GM10847 (cell line): Measurements from ENCODE around the gene CASS4.

Experiments used
- POLR2A ChIP-seq: IDR thresholded peaks from 2 replicates; pipeline ENCODE4 v1.6.1; 2011; ENCODE audit not compliant: insufficient read length; ENCODE audit errors: extremely low read depth

Gene CASS4, protein sequence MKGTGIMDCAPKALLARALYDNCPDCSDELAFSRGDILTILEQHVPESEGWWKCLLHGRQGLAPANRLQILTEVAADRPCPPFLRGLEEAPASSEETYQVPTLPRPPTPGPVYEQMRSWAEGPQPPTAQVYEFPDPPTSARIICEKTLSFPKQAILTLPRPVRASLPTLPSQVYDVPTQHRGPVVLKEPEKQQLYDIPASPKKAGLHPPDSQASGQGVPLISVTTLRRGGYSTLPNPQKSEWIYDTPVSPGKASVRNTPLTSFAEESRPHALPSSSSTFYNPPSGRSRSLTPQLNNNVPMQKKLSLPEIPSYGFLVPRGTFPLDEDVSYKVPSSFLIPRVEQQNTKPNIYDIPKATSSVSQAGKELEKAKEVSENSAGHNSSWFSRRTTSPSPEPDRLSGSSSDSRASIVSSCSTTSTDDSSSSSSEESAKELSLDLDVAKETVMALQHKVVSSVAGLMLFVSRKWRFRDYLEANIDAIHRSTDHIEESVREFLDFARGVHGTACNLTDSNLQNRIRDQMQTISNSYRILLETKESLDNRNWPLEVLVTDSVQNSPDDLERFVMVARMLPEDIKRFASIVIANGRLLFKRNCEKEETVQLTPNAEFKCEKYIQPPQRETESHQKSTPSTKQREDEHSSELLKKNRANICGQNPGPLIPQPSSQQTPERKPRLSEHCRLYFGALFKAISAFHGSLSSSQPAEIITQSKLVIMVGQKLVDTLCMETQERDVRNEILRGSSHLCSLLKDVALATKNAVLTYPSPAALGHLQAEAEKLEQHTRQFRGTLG

DNA sequence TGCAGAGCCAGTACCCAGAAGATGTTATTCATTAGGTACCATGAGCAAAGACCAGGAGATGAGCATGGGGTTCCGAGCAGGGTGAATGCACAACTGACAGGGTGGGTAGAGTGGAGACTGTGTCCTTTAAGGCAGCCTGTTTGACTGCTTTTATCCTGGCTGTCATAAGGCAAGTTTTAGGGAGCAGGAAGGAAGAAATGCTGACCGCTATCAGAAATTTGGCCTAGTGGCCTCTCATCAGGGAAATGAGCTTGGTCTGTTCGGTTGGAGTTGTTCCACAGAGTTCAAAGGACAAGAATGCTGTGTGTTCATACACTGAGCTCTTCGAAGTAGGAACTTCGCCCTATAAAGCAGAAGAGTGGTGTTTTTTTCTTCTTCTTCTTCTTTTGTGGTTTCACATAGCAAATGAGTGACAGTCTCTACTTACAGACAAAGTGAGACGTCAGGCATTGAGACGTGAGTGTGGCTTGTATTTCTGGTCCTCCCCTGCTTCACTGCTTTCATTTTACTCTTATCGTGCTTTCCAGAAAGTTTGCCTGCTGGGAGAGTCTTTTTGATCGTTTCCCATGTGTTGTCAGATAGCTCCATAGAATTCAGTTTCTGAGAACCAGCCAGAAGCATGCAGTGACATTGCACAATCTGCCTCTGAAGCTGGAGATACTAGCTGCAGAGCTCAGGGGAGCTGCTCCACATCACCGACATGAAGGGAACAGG lies at the start of gene CASS4:
TSS of gene CASS4 (plus strand) at position 502 of the 714 bp plus-strand sequence. CDS start at position 701, 199 bp downstream.
- no peak for TF ChIP-seq POLR2A

DNA sequence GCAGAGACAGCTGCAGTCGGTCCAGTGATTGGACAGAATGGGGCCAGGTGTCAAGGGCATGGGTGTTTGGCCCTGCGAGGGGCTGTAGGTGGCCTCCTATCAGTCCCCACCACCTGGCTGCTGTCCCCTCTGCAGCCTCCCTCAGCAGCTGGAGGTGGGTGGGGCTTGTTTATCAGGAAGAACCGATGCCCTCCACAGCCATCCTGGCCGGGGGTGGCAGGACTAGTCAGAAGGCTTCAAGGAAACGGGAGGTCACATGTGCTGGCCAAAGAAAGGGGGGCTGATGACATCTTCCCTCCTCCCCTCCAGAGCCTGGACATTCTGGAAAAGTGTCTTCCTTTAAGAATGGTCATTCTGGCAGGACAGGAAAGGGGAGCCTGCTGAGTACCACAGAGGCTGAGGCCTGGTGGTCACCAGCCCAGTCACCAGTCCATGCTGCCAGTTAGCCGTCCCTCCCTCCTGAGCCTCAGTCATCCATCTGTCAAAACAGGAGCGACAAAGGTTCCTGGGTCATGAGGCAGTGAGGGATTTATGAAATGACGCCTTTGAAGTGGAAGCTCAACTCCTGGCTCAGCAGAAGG lies 49.1 kb upstream of the CASS4 start:
- TF ChIP-seq POLR2A: no peak

DNA sequence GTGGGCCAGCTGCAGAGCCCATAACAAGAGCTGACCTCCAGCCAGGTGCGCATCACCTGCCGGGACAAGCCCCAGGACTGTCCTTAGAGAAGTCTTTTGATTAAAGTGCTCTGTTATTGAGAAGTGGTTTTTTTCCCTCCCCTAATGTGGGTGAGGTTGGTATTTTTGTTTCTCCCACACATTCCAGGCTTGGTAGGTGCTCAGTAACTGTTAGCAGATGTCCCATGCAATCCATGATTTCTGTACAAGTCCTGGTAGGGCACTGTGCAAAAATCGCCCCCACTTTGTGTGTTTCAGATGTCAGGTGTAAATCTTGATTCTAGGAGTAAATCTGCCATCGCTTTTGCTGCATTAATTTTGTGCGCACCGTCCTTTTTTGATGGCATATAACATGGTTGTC lies 48.6 kb upstream of the CASS4 start:
- no peak for TF ChIP-seq POLR2A

DNA sequence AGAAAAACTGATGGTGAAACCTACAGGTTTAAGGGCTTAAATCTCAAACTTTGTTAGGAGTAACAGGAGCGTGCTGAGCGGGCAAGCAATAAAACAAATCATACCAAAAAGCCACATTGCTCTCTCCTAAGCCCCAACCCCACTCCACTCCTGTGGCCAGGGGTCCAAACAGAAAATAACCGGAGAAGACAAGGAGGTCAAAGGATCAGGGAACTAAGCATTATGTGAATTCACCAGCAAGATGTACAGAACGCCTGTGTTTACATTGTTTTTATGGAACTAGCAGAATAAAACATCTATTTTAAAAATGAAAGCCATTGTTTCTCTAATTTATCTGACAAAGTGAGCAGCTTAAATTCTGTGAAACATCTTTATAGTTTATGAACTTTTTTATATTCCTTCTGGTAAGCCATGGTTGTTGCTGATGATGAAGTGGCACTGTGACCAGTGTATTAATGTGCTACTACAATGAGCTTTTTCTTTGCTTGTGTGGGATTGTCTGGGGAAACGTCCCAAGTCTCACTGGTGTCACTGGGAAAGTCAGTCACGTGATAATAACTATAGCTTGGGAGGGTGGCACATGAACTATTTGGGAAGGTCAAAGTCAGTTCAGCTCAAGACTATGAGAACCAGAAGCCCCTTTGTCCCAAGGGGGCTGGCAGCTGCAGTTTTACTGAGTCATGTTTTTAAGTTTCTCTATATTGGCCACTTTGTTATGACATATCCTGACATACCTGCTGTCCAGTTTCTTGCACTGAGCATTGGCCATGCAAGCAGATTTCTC lies 43.5 kb upstream of the CASS4 start:
- TF ChIP-seq POLR2A: no peak

DNA sequence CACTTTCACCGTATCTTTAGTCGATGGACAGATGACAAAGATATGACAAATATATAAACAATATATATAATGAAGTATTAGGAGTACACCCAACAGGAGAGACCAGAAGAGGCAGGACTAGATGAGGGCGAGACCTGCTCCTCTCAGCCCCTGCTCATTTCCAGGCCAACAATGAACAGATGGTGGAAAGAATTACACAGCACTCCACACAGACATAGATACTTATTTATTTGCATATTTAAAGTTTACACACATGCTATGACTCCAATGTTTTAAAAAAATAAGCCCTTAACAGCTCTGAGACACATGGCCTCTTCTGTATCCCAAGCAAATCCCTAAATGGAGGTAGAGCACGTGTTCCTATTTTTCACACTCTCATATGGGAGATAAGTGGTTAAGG lies 42.9 kb upstream of the CASS4 start:
- no peak for TF ChIP-seq POLR2A

DNA sequence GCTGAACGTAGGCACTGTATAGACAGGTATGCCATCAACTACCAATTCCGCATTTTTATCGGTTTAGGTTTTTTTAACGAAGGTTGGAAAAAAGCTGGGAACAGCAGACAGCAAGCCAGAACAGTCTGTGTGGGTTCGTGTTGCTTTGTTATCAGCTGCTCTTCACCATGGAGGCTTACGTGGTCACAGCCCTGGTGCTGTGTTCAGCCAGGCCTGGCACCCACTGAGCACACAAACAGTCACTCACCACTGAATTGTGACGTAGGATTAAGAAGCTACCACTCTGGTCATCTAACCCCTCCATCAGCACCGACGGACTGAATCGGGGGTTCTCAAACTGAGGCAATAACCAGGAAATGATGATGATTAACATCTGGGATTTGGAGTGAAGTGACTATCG lies 40.1 kb upstream of the CASS4 start:
- TF ChIP-seq POLR2A: no peak

DNA sequence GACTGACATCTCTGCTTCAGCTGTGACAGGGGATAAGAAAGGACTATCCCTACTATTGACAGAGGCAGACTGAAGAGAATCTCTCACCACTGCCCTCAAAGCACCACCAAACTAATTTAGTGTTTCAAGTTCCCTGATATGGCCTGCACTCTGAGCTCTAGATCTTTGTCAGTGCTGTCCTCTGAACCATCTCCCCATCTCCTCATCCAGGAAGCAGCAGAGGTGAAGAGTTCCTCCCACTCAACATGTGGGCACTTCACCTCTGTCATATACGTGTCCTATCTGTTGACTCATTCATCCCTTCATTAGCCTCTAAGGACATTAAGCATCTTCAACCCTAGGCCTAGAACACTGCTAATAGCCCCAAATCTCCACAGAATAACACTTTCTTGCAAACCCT lies 39.2 kb upstream of the CASS4 start:
- no peak for TF ChIP-seq POLR2A

DNA sequence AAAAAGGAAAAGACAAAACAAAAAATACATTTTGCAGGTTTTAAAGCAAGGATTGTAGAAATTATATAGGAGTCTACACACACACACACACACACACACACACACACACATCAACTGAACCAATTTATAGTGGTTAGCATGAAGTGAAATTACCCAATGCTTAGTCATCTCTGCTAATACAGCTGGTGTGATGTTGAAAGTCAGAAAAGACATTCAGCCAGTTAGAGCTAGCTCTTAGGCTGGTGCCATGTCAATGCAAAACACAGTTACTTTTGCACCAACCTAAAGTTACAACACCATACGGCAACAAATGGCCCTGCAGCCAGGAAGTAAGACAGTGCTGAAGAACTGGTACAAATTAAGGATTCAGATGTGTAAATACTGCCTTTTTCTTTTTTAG lies 38.1 kb upstream of the CASS4 start:
- TF ChIP-seq POLR2A: no peak

DNA sequence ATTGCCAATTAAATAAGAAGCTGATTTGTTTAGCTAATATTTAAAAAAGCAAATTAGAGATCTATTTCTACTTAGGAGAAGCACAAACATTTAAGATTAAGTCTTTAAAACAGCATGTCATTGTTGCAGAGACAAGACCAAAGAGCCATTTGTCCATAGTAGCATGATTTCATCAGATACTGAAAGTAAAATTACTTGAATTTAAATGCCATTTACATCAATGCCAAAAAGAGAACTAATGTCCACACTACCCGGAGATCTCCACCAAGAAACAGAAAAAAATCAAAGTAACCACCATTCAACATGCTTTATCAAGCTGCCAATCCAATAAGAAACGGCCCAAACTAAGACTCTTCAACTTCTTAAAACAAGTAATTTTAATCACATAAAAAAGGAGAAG lies 35.7 kb upstream of the CASS4 start:
- TF ChIP-seq POLR2A: no peak

DNA sequence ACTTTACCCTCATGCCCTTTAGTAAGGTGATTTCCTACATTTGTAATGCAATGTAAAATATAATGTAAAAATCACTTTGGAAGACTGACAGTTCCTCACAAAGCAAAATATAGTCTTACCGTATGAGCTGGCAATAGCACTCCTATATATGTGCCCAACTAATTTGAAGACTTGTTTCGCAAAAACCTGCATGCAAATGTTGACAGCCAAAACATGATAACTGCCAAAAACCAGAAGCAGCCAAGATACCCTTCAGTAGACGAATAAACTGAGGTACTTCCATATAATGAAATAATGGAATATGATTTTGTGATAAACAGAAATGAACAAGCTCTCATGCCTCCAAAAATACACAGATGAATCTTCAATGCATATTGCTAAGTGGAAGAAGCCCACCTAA lies 33.7 kb upstream of the CASS4 start:
- TF ChIP-seq POLR2A: no peak

DNA sequence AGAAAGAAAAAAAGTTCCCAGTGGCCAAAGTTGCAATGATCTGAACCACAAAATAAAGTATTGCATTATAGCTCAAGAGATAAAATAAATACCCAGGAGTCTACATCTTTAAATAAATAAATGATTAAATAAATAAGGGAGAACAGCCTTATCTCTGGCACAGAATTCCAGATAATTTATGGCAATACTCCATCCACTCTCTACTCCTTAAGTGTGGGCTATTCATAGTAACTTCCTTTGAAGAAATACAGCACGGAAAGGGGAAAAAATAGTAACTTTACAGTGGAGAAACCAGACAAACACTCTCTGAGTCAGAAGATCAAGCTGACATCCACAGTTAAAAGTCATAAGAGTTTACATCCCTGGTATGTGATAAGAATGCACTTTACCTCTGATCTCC lies 31.7 kb upstream of the CASS4 start:
- TF ChIP-seq POLR2A: no peak

DNA sequence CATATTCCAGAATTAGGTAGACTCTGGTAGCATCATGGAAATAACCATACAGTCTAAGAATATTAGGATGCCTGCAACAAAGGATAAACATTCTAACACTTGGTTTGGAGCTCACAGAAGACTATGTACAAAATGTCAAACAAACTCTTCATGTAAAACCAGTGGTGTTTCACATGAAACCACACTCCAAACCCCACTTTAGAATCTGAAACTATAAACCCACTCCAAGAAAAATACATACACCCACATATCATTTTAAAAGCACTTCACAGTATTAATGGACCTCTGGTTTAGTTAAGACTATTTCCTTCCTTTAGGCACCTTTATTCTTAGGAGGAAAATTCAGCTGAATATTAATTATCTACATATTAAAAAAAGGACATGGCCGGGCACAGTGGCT lies 30.6 kb upstream of the CASS4 start:
- no peak for TF ChIP-seq POLR2A

DNA sequence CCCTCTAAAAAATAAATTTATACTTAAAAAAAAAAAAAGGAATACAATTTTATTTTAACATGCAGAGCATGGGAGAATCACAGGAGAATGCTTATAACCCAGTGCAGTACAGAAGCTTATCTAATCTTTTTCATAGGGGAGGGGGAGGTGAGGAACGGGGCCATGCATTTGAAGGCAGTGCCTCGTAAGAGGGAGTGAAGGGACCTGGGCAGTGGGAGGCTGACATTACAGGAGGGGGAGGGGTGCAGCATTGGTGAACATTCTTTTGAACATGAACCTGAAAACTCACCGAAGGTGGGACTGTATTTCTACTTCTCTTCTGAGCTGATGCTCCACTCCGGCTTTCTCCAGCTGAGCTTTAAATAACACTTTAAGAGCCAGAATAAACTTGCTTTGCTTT lies 29.4 kb upstream of the CASS4 start:
- TF ChIP-seq POLR2A: no peak

DNA sequence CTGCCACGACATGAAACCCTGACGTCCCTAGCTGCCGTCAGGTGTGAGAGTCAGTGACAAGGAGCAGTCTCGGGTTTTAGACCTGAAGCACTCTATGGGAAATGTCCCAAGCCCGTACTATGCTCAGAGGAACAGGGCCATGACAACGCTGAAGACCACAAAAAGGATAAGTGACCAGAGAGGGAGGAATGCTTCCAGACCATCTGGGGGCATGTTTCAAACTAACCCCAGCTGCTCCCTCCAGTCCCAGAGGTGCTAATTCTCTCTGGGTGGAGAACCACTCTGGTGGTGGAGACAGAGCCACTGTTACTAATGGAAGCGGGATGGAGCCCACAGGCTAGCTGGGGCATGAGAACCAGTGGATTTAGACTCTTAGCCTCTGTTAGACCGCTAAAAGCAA lies 28.7 kb upstream of the CASS4 start:
- no peak for TF ChIP-seq POLR2A

DNA sequence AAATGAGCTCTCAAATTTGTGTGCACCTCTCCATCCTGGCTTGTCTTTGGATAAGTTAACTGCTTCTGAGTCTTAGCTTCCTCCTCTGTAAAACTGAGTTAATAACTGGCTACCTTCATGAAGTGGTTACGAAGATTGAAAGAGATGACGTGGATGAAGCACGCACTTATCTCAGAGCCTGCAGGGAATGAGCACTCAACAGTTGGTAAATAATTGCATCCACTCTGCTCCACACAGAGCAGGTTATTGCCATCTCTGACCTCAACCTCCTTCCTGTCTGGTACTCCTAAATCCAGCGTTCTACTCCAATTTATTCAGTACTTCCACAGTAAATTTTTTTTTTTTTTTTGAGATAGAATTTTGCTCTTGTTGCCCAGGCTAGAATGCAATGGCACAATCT lies 26.9 kb upstream of the CASS4 start:
- TF ChIP-seq POLR2A: no peak
